NCI-H510A treated with DMSO at 0.1 percent for 48 hours (cell line): ENCODE data around the gene LAG3.

ENCODE experiments used
- DNase-seq: peaks from one replicate; lab custom pipeline; 2025; lab: John Stamatoyannopoulos, UW

The LAG3 gene

GRCh38 chr12:6824085-6824775 lies 51.9 kb downstream of the LAG3 start:
- DNase-seq: no peak

- DNase-seq: no peak
Observed at GRCh38 chr12:6824901-6825381, 52.6 kb downstream of the LAG3 start.

GRCh38 chr12:6825398-6826124 lies 53.2 kb downstream of the LAG3 start:
- peak; percentile 69 for DNase-seq

GRCh38 chr12:6826125-6826733 lies 53.9 kb downstream of the LAG3 start:
- no peak for DNase-seq

GRCh38 chr12:6826734-6827436 lies 54.6 kb downstream of the LAG3 start:
- no peak for DNase-seq

- peak; percentile 38 for DNase-seq
Observed at GRCh38 chr12:6827437-6827911, 55.2 kb downstream of the LAG3 start.
